D721Med (cell line): Measurements from ENCODE around the gene MAPK8IP3.
A peak's percentile ranks its signal among the peaks of the same experiment; 100 is the strongest.

Experiments used
- DNase-seq: peaks from one replicate; pipeline ENCODE4 v3.0.0; 2011; ENCODE audit warnings: low spot score; ENCODE audit not compliant: insufficient read length
- FAIRE-seq: peaks from 2 replicates; lab custom pipeline; 2011; peaks lifted over from hg19 to GRCh38; lab: Jason Lieb, UNC
- TF ChIP-seq, protein P1 (sequence below): IDR thresholded peaks from 2 replicates; pipeline ENCODE4 v1.5.1; 2012; ENCODE audit warnings: mild to moderate bottlenecking, control low read depth; ENCODE audit not compliant: insufficient read depth; ENCODE audit errors: missing control alignments

The MAPK8IP3 gene

GRCh38 chr16:1780677-1781072 is 74.7 kb downstream of the MAPK8IP3 start:
- DNase-seq (no peak), FAIRE-seq (no peak)
- TF ChIP-seq, protein P1, sequence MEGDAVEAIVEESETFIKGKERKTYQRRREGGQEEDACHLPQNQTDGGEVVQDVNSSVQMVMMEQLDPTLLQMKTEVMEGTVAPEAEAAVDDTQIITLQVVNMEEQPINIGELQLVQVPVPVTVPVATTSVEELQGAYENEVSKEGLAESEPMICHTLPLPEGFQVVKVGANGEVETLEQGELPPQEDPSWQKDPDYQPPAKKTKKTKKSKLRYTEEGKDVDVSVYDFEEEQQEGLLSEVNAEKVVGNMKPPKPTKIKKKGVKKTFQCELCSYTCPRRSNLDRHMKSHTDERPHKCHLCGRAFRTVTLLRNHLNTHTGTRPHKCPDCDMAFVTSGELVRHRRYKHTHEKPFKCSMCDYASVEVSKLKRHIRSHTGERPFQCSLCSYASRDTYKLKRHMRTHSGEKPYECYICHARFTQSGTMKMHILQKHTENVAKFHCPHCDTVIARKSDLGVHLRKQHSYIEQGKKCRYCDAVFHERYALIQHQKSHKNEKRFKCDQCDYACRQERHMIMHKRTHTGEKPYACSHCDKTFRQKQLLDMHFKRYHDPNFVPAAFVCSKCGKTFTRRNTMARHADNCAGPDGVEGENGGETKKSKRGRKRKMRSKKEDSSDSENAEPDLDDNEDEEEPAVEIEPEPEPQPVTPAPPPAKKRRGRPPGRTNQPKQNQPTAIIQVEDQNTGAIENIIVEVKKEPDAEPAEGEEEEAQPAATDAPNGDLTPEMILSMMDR, result no peak

- DNase-seq (no peak), FAIRE-seq (no peak)
- TF ChIP-seq, protein P1, result no peak
Observed at GRCh38 chr16:1781254-1781653, 75.3 kb downstream of the MAPK8IP3 start.

- DNase-seq (no peak), FAIRE-seq (no peak)
- TF ChIP-seq, protein P1, result no peak
Observed at GRCh38 chr16:1781758-1782407, 75.9 kb downstream of the MAPK8IP3 start.

- TF ChIP-seq, protein P1, result no peak
- DNase-seq, result peak; percentile 99
- FAIRE-seq, result peak; percentile 92
Observed at GRCh38 chr16:1782408-1783264, 76.6 kb downstream of the MAPK8IP3 start, which contains the start of the genes NUBP2 and SPSB3. Gene NUBP2 (plus strand): TSS chr16:1782960. CDS start chr16:1783021, 61 bp downstream. Gene SPSB3 (minus strand): TSS chr16:1782571. CDS start chr16:1781483, 1,088 bp downstream.

GRCh38 chr16:1784977-1785845 is 79.2 kb downstream of the MAPK8IP3 start:
- no peak for FAIRE-seq

DNA sequence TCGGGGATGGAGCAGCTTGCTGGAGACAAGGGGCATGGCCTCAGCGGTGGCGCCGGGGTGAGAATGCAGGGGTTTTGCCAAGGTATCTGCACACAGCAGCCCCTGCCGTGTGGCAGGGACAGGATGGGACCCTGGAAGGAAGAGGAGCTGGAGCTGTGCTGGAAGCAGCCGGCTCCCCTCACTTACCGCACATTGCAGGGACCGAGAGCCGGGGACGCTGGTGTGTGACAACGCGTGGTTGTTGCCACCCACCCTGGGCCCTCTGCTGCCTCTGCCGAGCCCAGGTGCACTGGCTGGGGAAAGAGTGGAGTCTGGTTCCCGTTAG is 79.8 kb downstream of the MAPK8IP3 start:
- TF ChIP-seq, protein P1, result no peak
- FAIRE-seq, result no peak
- no peak for DNase-seq

More at GRCh38 chr16:1784977-1785845, 79.2 kb downstream of the MAPK8IP3 start:
- TF ChIP-seq, protein P1, result no peak
- DNase-seq, result no peak
